Cardiac septum (tissue), 1 donor: Measurements from ENCODE around the gene WFDC12. TPM values are rescaled to one million over a fixed set of nuclear protein-coding genes. Genes with fewer than 3 reads are reported as not detected.

Experiments used
- DNase-seq: peaks from one replicate; pipeline ENCODE4 v3.0.0-alpha.2; 2020; ENCODE audit warnings: low spot score
- intact Hi-C: fragments of 100-400 bp; cut with DNase I; formaldehyde crosslinking; loops from one replicate; pipeline ENCODE4 v1.14.0; 2022
- total RNA-seq: library from RNA; stranded (reverse); fragmentation: NEBNext Ultra II Directional; extraction: Animal tissue kit (Norgen Biotek cat#: 25700); gene quantifications from one replicate; pipeline ENCODE4 v1.2.1, GENCODE V29; 2021
- donor health status: DM: no; HTN: no; CAD: no.

The WFDC12 gene
- total RNA-seq, 1 donor from 2014 or later = not detected

DNA sequence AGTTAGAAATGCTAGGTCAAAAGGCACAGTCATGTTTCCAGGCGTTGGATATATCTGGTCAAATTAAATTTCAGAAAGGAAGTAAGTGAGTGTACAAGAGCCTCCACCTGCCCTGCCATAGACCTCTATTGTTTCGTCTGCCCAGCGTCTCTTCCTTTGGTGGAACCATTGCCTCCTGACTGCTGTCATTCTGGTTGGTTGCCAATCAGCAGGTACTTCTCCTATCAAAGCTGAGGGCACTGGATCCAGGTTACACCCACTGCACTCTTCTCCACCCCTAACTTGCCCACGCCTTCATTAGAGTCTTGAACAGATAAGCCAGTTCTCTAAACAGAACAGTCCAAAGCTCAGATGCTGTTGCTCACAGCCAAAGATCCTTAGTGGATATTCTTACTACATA is 6.7 kb downstream of the WFDC12 start:
- no peak for DNase-seq
- intact Hi-C loops = no loop called here

DNA sequence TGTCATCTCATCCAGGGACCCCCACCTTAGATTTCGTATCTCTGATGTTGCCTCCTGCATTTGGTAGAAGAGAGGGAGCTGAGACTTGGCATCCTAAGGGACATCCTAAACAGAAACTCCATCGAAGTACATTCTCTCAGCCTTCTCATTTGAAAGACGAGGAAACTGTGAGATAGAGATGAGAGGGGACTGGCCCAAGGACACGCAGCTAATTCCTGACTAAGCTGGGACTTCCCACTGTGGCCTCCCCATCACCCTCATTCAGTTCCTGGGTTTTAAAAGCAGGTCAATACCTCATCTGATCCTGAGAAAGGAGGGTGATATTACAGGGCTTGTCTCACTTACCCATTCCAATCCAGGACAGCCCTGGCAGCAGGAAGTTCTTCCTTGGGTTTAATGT is 8.4 kb downstream of the WFDC12 start:
- DNase-seq = no peak
- intact Hi-C loops = no loop called here

DNA sequence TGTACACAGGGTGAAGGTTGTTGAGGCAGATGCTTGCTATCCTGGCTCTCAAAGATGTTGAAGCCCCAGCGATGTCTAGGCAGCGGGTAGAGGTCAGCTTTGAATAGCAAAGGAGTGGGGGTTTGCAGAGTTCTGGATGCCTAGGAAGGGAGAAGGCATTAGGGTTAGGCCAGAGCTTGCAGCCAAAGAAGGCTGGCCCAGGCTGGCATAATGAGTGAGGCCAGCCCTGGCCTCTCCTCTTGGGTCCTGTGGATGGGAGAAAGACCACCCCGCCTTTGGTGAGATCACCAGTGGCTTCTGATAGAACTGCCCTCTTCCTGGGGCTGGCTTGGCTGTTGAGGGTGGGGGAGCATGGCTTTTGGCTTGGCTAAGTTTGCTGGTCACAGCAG is 8.9 kb downstream of the WFDC12 start:
- intact Hi-C loops = no loop called here
- no peak for DNase-seq

DNA sequence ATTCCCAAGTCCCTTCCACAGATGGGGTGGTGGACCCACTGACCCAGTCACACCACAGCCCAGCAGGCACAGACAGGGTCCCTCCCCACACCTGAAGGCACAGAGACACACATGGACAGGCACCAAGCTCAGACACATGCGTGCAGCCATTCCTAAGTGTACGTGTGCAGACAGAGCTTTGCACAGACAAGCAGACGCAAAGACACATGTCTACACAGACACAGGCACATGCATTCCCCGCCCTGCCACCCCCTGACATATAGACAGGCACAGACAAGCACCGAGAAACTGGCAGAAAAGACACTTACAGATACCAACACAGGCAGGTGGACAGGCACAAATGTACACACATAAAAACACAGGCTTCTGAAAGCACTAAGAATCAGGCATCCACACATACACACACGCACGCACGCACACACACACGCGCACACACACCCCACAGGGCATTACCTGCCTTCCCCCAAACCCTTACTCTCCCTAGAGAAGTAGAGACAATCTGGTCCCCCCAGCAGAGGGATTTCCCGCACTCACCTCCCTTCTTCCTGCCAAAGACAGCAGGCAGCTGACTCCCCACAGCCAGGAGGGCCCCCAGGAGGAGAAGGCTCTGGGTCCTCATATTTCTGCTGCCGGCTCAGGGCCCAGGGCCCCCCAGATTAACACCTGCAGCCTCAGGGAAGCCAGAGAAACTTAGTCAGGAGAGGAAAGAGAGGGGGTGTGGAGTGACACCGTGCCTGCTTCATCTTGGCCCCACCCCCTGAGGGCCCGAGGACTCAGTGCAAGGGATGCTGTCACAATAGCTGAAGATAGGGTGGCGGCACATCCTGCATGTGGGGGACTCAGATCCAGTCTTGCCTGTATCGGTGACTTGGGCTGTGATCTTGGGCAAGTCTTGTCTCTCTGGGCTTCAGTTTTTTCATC is 9.5 kb downstream of the WFDC12 start, which contains the start of gene WFDC5:
TSS of gene WFDC5 (minus strand) at position 710 of the 921 bp plus-strand sequence. CDS start at position 619, 91 bp downstream.
- intact Hi-C loops = no loop called here
- no peak for DNase-seq

DNA sequence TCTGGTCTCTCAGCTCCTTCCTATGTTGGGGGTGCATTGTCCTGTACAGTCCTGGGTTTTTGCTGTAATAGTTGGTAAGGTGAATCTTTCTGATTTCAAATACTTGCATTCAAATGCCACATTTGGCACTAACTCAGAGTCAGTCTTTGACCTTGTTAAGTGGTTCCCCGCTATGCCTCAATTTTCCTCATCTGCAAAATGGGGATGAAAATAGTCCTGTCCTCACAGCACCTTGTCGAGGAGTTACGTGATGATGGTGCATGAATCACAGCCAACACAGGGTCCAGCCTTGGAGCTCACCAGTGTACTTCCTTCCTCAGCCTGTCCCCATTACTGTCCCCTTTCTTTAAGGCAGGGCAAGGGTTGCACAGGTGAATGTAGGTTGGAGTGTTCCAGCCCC is 10.4 kb downstream of the WFDC12 start:
- intact Hi-C loops = no loop called here

DNA sequence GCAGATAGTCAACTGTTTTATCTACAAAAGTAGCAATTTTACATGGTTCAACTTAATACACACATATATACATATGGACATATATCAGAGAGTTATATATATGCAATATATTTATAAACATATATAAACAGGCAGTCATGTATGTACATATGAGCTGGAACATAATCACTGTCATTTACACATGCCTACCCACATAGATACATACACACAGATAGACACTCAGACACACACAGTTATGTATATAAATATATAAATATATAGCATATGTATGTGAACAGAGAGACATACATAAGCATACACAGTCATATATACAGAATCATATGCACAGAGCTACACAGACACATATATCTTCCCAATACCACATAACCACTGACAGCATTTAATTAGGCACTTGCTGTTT is 11.5 kb downstream of the WFDC12 start:
- no peak for DNase-seq
- intact Hi-C loops = no loop called here

More for the DNA sequence above, 10.4 kb downstream of the WFDC12 start:
- no peak for DNase-seq

DNA sequence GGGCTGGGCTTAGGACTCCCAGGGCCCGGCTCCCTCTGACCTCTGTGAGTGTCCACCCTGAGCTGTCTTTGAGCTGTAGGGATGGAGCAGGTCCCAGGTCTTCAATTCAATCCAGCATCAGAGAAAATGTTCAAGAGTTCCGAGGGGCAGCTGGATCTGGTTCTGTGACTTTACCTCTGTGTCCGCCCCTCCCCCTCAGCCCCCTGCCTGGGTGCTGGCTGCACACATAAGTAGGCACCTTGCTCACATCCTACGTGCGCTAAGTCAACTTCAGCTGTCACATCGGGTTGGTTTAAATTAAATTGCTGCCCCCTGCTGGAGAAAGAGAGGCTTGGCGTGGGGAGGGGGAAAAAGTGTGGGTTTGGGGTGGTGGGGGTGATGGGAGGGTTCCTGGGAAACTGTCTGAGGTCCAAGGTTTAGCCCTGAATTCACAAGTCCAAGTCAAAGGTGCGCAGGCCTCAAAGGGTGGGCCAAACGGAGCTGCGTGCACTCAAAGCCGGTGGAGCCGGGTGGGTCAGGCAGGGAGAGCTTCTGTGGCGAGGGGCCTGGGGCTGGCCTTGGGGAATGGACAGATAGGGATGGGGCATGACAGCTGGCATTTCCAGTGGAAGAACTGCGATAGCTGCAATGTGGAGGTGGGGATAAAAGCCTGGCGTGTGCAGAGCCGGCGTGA is 12.3 kb downstream of the WFDC12 start:
- intact Hi-C loops = no loop called here
- no peak for DNase-seq

DNA sequence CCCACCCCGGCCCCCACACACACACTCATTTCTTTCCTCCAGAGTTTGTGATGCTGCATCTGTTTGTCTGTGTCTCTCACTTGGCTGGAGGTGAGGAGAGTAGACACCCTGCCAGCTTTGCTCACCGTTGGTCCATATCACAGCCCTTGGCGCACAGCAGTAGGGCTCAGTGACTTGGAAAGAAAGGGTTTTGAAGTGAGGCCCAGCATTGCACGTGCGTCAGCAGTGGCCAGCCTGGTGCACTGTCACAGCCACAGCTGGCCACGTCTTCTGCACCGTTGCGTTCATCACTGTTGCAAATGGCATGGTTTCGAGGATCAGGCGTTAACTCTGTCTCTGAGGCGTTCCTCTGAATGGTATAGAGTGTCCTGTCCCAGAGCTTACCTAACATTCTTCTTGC is 13.0 kb downstream of the WFDC12 start:
- no peak for DNase-seq
- intact Hi-C loops = no loop called here

DNA sequence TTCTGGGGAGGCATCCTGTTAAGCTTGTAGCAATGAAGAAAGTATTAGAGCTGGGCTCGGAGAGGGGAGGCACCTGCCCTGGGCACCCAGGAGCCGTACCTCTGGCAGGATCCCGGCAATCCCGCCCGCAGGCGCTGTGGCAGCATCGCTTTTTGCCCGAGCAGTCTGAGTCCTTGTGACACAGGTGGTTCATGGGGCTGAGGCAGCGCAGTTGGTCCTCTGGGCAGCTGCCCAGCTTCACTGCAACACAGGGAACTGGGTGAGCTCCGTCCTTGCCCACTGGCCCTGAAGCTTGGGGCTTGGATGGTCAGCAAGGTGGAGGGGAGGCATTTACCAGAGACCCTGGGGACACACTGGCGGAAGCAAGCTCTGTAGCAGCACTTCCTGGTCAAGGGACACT is 14.0 kb downstream of the WFDC12 start:
- no peak for DNase-seq
- intact Hi-C loops = no loop called here

DNA sequence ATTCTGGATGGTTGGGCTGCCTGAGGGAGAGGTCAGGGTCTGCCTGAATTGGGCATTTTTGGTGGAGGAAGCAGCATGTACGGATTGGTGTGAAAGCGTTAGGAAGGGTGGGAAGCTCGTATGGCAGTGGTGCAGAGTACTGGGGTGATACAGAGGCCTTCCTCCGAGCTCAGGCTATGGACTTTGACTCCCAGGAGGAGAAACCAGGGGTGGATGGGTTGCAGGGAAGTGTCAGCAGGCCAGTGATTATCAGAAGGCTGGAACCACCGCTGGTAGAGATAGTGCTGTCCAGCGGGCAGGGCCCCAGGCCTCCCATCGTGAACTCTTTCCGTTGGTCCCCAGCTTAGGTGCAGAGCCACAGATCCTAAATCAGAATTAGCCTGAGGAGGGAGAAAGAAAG is 14.6 kb downstream of the WFDC12 start:
- DNase-seq = no peak
- intact Hi-C loops = no loop called here

DNA sequence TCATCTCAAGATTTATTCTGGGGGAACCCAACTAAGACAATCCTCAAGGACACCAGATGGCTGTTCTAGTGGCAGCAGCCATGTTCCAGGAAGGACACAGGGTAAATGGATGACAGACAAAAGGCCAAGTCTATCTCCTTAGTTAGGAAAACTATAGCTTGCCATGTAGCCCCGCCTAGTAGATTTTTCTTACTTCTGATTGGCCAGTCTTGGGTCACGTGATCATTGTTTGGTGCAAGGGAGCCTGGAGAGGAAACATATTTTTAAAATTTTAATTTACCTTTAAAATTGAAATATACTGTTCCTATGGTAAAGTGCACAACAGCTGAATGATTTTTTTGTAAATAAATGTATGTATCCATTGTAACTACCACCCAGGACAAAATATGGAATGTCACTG is 18.9 kb downstream of the WFDC12 start:
- intact Hi-C loops = no loop called here
- no peak for DNase-seq

DNA sequence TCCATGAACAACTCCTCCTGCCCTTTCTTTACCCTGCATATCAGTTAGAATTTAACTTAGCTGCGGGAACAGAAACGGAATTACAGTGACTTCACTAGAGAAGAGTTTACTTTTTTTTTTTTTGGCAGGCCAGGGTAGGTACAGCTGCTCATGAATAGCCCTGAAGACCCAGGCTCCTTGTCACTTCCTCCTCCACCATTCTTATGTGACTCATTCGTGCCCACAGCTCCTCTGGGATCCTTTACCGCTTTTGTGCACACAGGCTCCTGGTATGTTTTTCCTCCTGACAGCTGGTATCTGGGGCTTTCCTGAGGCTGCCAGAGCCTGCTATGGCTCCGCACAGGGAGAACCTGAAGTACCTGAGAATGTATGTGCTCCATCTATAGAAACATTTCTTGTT is 19.5 kb downstream of the WFDC12 start:
- DNase-seq = no peak
- intact Hi-C loops = no loop called here

DNA sequence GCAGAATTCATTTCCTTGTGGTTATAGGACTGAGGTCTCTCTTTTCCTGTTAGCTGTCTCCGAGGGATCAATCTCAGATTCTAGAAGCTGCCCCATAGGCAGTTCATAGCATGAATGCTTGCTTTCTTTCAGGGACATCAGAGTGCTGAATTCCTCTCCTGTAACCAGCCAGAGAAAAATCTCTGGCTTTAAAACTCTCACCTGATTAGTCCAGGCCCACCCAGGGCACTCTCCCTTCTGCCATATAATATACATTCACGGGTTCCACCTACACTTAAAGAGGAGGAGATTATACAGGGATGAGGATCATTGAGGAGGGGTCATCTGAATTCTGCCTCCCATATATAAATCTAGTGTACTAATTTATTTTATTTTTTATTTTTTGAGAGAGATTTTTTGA is 21.2 kb downstream of the WFDC12 start:
- intact Hi-C loops = no loop called here
- DNase-seq = no peak

DNA sequence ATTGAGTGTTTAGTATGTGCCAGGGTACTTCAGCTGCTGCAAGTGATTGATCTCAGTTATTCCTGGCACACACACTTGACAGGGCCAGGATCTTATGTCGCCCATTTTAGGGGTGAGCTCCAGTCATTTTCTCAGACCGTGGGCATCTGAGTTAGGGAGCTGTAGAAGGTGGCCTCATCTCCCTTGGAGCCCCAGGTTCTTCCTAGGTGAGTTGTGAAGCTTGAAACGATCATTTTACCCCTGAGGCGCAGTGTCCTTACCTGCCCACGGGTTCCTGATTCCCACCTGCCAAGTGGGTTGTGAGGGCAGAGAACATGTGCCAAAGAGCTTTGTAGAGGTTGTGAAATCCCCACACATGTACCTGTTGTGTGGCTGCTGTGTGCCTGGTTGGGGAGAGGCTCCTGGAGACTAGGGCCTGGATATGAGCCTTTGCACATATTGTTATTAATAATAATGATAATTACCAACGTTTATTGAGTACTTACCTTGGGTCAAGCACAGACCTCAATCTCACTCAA is 22.9 kb downstream of the WFDC12 start:
- no peak for DNase-seq
- intact Hi-C loops = no loop called here

DNA sequence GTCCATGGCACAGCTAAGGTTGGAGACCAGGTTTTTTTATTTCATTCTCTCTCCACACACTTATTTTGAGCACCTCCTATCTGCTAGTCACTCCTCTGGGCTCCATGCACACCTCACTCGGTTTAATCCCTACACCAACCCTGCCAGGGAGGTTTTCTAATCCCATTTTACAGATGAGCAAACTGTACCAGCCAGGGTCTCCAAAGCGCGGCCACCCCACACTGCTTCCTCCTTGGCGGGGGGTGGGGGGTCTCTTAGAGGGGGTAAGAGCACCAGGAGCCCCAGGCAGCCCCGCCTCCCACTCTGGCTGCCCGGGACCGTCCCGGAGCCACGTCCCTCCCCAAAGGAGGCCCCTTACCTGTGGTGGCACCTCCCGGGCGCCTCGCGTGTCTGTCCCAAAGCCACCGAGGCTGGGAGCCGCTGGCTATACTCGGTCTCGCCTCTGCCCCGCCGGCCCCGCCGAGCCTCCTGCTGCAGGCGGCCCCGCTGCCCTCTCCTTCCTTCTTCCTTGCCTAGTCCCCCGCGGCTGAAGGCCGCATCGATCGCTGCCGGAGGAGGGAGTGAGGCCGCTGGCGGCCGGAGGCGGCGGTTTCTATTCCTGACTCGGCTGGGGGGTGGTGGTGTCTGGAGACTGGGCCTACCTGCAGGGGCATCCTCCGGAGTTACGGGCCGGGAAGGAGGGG is 23.6 kb downstream of the WFDC12 start, which contains the start of gene KCNS1:
TSS of gene KCNS1 (minus strand) at position 565 of the 683 bp plus-strand sequence. CDS start 1,891 bp downstream, outside the sequence.
- DNase-seq = no peak

DNA sequence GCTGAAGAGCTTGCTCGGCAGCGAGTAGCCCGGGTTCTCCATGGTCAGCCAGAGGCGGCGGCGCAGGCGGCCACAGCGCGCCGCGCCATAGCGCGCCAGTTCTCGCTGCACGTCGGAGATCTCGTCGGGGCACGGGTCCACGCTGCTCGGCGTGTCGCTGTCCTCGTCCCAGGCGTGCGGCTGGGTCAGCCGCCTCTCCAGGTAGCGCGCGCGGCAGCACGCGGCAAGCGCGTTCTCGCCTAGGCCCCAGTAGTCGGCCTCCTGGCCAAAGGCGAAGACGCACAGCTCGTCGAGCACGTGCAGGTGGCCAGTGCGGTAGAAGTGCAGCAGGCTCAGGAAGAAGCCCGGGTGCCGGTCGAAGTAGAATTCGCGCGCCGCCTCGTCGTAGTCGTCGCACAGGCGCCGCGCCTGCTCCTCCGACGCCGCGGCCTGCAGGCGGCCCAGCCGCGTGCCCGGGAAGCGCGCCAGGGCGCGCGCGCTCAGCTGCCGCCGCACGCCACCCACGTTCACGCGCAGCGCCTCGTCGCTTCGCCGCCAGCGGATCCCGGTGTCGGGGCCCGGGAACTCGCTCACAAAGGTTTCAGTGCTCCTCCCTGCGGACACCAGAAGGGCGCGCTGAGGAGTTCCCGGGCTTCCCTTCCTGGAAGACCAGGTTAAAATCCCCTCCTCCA is 26.0 kb downstream of the WFDC12 start:
- DNase-seq = no peak
- intact Hi-C loops = loop anchor here (5.0 kb wide), 2 partner anchors 51 to 86 kb away; no protein-coding TSS in a partner anchor

More for the DNA sequence above, 23.6 kb downstream of the WFDC12 start, which contains the start of gene KCNS1:
- intact Hi-C loops = no loop called here

DNA sequence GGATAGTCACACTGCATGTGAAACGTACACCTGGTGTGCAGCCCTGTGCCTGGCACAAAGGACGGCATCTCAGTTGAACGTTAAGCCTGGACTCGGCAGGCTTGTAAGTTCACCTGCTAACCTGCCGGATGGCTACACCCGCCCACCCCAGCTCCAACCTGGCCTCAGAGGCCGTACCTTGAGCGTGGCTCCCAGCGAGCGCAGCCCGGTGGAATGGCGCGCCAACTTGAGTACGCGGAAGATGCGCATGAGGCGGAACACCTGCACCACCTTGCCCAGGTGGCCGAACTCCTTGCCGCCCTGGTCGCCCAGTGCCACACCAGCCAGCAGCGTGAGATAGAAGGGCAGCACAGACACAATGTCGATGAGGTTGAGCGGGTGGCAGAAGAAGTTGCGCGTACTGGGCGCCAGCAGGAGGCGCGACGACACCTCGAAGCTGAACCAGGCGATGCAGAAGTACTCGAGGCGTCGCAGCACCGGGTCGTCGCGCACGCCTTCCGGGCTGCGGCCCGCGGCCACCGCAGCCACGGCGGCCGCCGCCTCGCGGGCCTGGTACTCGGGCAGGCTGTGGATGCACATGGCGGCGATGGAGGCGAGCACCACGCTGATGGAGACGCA is 26.7 kb downstream of the WFDC12 start:
- intact Hi-C loops = loop anchor here (5.0 kb wide), 2 partner anchors 50 to 85 kb away; no protein-coding TSS in a partner anchor
- DNase-seq = no peak

DNA sequence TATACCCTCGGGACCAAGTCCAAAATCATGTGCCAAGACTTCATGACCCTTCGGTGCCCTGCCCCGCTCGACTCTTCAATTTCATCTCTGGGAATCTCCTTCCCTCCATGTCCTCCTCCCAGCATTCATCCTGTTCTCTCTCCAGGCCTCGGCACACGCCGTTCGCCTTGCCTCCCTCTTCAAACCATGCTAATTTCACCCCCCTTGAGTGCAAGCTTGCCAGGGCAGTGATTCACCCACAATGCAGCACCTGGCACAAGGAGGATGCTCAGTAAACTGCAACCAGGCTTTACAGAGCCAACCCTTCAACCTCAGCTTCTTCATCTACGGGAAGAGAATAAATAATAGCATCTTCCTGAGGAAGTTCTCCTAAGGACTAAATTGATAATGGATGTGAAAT is 27.5 kb downstream of the WFDC12 start:
- no peak for DNase-seq
- intact Hi-C loops = loop anchor here (5.0 kb wide), 2 partner anchors 49 to 84 kb away; no protein-coding TSS in a partner anchor

DNA sequence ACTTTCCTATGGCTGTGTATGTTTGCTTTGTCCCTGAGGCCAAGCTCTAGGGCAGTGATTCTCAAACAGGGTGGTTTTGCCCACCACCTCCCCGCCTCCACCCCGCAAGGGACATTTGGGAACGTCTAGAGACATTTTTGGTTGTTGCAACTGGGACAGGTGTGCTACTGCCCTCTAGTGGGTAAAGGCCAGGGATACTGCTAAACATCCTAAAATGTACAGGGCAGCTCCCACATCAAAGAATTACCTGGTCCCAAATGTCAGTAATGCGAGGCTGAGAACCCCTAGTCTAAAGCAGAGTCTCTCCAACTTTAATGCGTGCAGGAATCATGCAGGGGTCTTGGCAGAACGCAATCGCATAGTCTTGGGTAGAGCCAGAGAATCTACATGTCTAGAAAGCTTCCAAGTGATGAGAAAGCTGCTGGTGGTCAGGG is 28.4 kb downstream of the WFDC12 start:
- DNase-seq = no peak
- intact Hi-C loops = loop anchor here (5.0 kb wide), 2 partner anchors 49 to 84 kb away; no protein-coding TSS in a partner anchor
